AG09319 (cell line): ENCODE data around the gene SMG7.

ENCODE experiments used
- DNase-seq: peaks from one replicate; pipeline ENCODE4 v3.0.0-alpha.2; 2010; ENCODE audit warnings: low read depth; ENCODE audit errors: extremely low read depth
- TF ChIP-seq, protein P1 (sequence below): IDR thresholded peaks from 2 replicates; pipeline ENCODE4 v1.5.1; 2011; ENCODE audit warnings: low read depth, mild to moderate bottlenecking, inconsistent platforms, low read length, moderate library complexity

Gene SMG7

DNA sequence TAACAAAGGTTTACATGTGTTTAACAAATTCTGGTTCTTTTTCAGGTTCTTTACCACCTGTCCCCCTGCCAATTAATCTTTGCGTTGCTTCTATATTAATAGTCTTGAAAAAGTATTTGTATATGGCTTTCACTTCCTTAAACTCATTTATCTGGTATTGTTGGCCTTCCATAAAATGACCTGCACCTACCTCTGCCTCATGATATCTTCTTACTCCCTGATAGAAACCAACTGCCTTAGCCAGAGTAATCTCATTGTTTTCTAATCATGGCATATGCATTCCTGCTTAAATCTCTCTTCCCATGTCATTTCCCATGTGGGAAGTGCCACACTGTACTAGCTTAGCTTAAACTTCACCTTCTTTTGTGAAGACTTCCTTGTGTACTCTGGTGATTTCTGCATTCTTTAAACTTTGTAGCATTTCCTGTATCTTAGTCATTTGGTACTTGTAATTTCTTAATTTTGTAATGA lies 8.7 kb downstream of the SMG7 start:
- no peak for DNase-seq
- TF ChIP-seq, protein P1, sequence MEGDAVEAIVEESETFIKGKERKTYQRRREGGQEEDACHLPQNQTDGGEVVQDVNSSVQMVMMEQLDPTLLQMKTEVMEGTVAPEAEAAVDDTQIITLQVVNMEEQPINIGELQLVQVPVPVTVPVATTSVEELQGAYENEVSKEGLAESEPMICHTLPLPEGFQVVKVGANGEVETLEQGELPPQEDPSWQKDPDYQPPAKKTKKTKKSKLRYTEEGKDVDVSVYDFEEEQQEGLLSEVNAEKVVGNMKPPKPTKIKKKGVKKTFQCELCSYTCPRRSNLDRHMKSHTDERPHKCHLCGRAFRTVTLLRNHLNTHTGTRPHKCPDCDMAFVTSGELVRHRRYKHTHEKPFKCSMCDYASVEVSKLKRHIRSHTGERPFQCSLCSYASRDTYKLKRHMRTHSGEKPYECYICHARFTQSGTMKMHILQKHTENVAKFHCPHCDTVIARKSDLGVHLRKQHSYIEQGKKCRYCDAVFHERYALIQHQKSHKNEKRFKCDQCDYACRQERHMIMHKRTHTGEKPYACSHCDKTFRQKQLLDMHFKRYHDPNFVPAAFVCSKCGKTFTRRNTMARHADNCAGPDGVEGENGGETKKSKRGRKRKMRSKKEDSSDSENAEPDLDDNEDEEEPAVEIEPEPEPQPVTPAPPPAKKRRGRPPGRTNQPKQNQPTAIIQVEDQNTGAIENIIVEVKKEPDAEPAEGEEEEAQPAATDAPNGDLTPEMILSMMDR, result no peak

DNA sequence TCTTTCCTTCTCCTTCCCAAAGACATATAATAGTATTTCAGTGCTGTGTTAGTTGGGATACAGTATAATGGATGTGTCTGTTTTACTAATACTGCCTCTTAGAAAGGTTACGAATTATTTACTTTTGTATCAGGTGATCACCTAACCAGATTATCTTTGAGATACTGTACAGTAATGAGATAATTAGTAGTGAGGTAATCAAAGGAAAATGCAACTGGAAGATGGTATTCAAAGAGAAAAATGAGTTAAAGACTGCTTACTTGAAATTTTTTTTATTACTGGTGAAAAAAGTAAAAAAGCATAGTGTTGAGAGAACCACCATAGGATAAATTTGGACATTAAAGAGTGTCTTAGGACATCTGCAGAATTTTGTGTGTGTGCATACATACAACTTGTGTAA lies 10.9 kb downstream of the SMG7 start:
- no peak for DNase-seq
- TF ChIP-seq, protein P1, result no peak

DNA sequence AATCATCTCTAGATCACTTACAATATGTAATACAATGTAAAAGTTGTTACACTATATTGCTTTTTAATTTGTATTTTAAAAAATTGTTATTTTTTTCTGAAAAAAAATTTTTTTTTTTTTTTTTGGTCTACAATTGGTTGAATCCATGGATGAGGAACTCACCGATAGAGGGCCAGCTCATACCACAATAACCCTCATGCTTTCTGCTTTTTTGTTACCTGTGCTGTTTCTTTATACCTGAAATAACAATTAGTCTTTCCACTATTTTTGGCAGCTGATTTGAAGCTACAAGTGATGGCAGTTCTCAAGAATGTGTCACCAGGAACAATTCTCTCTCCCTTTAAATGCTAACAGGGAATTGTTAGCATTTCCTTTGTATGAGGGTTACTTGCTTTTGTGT lies 12.0 kb downstream of the SMG7 start:
- DNase-seq, result no peak
- TF ChIP-seq, protein P1, result no peak

DNA sequence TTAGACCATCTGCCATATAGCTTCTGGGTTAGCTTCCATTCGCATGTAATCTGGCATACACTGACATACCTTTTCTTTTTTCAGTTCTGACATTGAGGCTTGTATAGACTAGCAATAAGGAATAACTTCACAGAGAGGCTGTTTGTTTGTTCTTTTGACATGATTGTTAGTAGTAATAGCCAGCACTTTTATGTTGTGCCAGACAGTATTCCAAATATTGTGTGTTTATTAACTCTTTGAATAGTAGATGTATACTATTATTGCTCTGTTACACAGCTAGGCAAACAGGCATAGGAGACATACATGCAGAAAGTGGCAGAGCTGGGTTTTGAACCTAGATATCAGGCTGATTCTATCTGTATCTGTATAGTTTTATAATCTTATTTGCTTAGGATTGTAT lies 12.6 kb downstream of the SMG7 start:
- DNase-seq, result no peak
- TF ChIP-seq, protein P1, result no peak

DNA sequence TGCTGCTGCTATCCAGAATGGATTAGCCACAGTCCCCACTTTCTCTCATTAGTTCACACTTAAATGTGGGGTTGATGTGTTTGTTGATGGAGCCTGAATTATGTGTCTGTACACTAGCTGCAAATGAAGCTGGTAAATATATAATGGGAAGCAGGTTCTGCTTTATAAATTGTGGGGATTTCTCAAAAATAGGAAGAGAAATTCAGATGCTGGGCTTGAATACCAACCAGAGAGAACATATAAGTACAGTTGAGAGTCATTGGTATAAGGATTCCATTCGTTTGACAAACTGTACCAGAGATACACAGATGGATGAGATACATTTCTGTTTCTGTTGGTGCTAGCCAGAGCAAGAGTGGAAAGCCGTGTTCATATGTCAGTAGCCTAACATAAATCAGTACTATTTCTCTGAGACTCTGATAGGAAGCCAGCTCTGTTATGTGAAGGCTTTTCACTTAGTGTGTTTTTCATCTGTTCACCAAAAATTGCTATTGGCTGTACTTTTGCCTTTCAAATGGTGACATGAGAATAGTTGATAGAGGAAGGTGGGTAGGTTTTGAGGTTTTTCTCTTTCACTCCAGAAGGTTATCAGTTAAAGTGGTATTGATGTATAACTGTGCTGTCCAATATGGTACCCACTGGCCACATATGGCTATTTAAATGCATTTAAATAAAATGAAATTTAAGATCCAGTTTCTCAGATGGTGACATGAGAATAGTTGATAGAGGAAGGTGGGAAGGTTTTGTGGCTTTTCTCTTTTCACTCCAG lies 15.6 kb downstream of the SMG7 start:
- TF ChIP-seq, protein P1, result no peak

DNA sequence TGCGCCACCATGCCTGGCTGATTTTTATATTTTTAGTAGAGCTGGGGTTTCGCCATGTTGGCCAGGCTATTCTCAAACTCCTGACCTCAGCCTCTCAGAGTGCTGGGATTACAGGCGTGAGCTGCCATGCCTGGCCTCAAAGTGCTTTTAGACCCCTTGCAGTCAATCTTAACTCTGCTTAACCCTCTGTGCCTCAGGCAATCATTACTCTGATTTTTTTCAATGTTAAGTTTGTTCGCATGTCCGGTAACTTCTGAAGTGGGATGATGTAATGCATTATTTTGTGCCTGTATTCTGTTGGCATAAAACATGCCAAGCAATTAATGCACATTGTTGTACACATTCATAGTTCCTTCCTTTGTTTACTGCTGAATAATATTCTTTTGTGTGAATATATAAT lies 18.6 kb downstream of the SMG7 start:
- no peak for DNase-seq
- TF ChIP-seq, protein P1, result no peak

More for the DNA sequence above, 15.6 kb downstream of the SMG7 start:
- no peak for DNase-seq

DNA sequence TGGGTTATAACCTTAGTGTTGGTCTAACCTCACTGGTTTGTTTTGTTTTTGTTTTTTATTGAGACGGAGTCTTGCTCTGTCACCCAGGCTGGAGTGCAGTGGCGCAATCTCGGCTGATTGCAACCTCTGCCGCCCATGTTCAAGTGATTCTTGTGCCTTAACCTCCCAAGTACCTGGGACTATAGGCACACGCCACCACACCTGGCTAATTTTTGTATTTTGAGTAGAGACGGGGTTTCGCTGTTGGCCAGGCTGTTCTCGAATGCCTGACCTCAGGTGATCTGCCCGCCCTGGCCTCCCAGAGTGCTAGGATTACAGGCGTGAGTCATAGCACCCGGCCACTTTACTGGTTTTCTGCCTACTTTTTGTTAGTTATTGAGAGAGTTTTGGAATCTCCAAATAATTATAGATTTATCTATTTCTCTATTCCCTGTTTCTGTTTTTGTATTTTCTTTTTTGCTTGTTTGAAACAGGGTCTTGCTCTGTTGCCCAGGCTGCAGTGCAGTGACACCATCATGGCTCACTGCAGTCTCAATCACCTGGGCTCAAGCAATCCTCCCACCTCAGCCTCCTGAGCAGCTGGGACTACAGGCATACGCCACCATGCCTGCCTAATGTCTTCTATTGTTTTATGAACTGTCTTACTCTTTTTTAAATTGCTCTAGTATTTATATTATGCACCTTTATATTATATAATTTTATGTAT lies 21.4 kb downstream of the SMG7 start:
- DNase-seq, result no peak
- TF ChIP-seq, protein P1, result no peak
